GM12878 (cell line): ENCODE measurements around the gene PHKA1. TPM values are rescaled to one million over a fixed set of nuclear protein-coding genes. Genes with fewer than 3 reads are reported as not detected.

Experiments
- ATAC-seq: fragments of 200-7000 bp; cut with Tn5 transposase; 3 replicates; pipeline ENCODE4 v1.9.1; 2020; ENCODE audit warnings: mild to moderate bottlenecking, moderate library complexity
- BruUV-seq: library from RNA; stranded (reverse); fragments of 400-500 nt; replicated peaks from 2 replicates; lab custom pipeline; 2021; lab: Mats Ljungman, UMichigan
- CTCF ChIA-PET: fragments of 300-600 bp; sonication (Branson Sonifier 250); formaldehyde crosslinking; extraction: SDS; loops from one replicate; lab custom pipeline; 2021; ENCODE audit warnings: inconsistent platforms; lab: Yijun Ruan, JAX
- POLR2A ChIA-PET: fragments of 350-600 bp; formaldehyde crosslinking; extraction: SDS; loops from one replicate; lab custom pipeline; 2021; ENCODE audit warnings: inconsistent platforms; lab: Charles Lee
- RAD21 ChIA-PET: fragments of 300-600 bp; sonication (Branson Sonifier 250); formaldehyde crosslinking; loops from one replicate; lab custom pipeline; 2023; ENCODE audit warnings: antibody characterized with exemption; ENCODE audit not compliant: unreplicated experiment; lab: Charles Lee
- SMC1A ChIA-PET: fragments of 300-600 bp; sonication (Branson Sonifier 250); formaldehyde crosslinking; loops from one replicate; lab custom pipeline; 2023; ENCODE audit not compliant: unreplicated experiment, uncharacterized antibody; lab: Charles Lee
- DNase-seq: peaks from one replicate; pipeline ENCODE4 v3.0.0-alpha.2; 2011; ENCODE audit warnings: low read depth, low spot score
- FAIRE-seq: peaks from 3 replicates; lab custom pipeline; 2011; peaks lifted over from hg19 to GRCh38; lab: Jason Lieb, UNC
- H2AFZ ChIP-seq: 2 replicates; pipeline ENCODE4 v1.6.0; 2011; ENCODE audit warnings: low read depth, low read length, control low read depth; ENCODE audit not compliant: control insufficient read depth
- H3K27ac ChIP-seq: 2 replicates; pipeline ENCODE4 v1.5.1; 2011; ENCODE audit warnings: control low read depth; ENCODE audit not compliant: control insufficient read depth, insufficient read depth
- H3K27me3 ChIP-seq, 2 experiments: replicated peaks in 1 of 2; 2 replicates each; pipeline versions ENCODE4 v1.6.0 to v1.6.1; 2011; ENCODE audit warnings: low read length in 1 of 2; ENCODE audit not compliant: control insufficient read depth in 2 of 2, insufficient read depth in 2 of 2
- H3K36me3 ChIP-seq, 2 experiments: 2 replicates each; pipeline ENCODE4 v1.5.1; 2011; ENCODE audit warnings: low read length in 1 of 2; ENCODE audit not compliant: control insufficient read depth in 2 of 2, insufficient read depth in 2 of 2
- H3K4me1 ChIP-seq: 2 replicates; pipeline ENCODE4 v1.6.1; 2011; ENCODE audit warnings: mild to moderate bottlenecking, low read length, moderate library complexity, mixed read lengths; ENCODE audit not compliant: control insufficient read depth, insufficient read depth
- H3K4me2 ChIP-seq: 2 replicates; pipeline ENCODE4 v1.6.0; 2011; ENCODE audit warnings: control low read depth; ENCODE audit not compliant: control insufficient read depth, insufficient read depth
- H3K4me3 ChIP-seq: fragments of 200-600 bp; sonication (generic); 2 replicates; pipeline ENCODE4 v1.5.1; 2016
- H3K79me2 ChIP-seq: 2 replicates; pipeline ENCODE4 v1.6.0; 2011; ENCODE audit warnings: low read length; ENCODE audit not compliant: control insufficient read depth, insufficient read depth
- H3K9ac ChIP-seq: 2 replicates; pipeline ENCODE4 v1.8.0; 2011; ENCODE audit warnings: low read length, control low read depth, mixed read lengths; ENCODE audit not compliant: control insufficient read depth, insufficient read depth
- H3K9me3 ChIP-seq: replicated peaks from 3 replicates; pipeline ENCODE4 v1.5.1; 2011; ENCODE audit warnings: mild to moderate bottlenecking, low read length; ENCODE audit not compliant: control insufficient read depth, insufficient read depth
- H4K20me1 ChIP-seq: 2 replicates; pipeline ENCODE4 v1.6.0; 2011; ENCODE audit not compliant: control insufficient read depth, insufficient read depth
- EP300 ChIP-seq, 2 experiments: fragments of 150-350 bp in 1 of 2; IDR thresholded peaks; 2 replicates each; pipeline ENCODE4 v1.6.1; 2011 to 2012; ENCODE audit warnings: low read depth in 2 of 2, low read length in 2 of 2, borderline replicate concordance in 1 of 2, improper control_type of control experiment in 1 of 2, inconsistent platforms in 1 of 2; ENCODE audit not compliant: control insufficient read depth in 1 of 2
- ESRRA ChIP-seq: IDR thresholded peaks from 2 replicates; pipeline ENCODE4 v1.6.1; 2012; ENCODE audit warnings: mild to moderate bottlenecking, low read length, improper control_type of control experiment
- GABPA ChIP-seq: IDR thresholded peaks from 2 replicates; pipeline ENCODE4 v1.6.1; 2014; ENCODE audit warnings: antibody characterized with exemption, low read depth, mild to moderate bottlenecking, inconsistent platforms
- POU2F2 ChIP-seq: IDR thresholded peaks from 3 replicates; pipeline ENCODE4 v1.6.1; 2011; ENCODE audit warnings: low read depth, mild to moderate bottlenecking, low read length, borderline replicate concordance
- RBBP5 ChIP-seq: fragments of 200-600 bp; sonication (generic); conservative IDR thresholded peaks from 2 replicates; pipeline ENCODE4 v1.6.1; 2016
- RFX5 ChIP-seq: IDR thresholded peaks from 2 replicates; pipeline ENCODE4 v1.6.1; 2011; ENCODE audit warnings: low read depth, low read length, improper control_type of control experiment
- RUNX3 ChIP-seq: IDR thresholded peaks from 2 replicates; pipeline ENCODE4 v1.6.1; 2012; ENCODE audit warnings: low read length, inconsistent platforms
- SIN3A ChIP-seq: IDR thresholded peaks from 2 replicates; pipeline ENCODE4 v1.6.1; 2012; ENCODE audit warnings: low read depth, low read length, improper control_type of control experiment
- SUPT20H ChIP-seq: IDR thresholded peaks from 2 replicates; pipeline ENCODE4 v1.6.1; 2011; ENCODE audit warnings: low read depth, mild to moderate bottlenecking, low read length, moderate library complexity, borderline replicate concordance; ENCODE audit not compliant: control insufficient read depth
- TARDBP ChIP-seq: IDR thresholded peaks from 2 replicates; pipeline ENCODE4 v1.6.1; 2016; ENCODE audit warnings: borderline replicate concordance
- TCF3 ChIP-seq: IDR thresholded peaks from 2 replicates; pipeline ENCODE4 v1.6.1; 2012; ENCODE audit warnings: low read depth, mild to moderate bottlenecking, low read length, borderline replicate concordance; ENCODE audit not compliant: insufficient read depth
- TCF7 ChIP-seq: IDR thresholded peaks from 2 replicates; pipeline ENCODE4 v1.6.1; 2014; ENCODE audit warnings: antibody characterized with exemption, borderline replicate concordance
- ZNF207 ChIP-seq: fragments of 450-650 bp; IDR thresholded peaks from 2 replicates; pipeline ENCODE4 v1.6.1; 2014; ENCODE audit warnings: antibody characterized with exemption, mild to moderate bottlenecking, borderline replicate concordance
- in situ Hi-C: fragments of 300-500 bp; cut with MboI; formaldehyde crosslinking; loops from 9 replicates; pipeline ENCODE4 v1.14.3; 2018; ENCODE audit warnings: mixed read lengths
- intact Hi-C: fragments of 100-400 bp; cut with micrococcal nuclease; formaldehyde crosslinking; loops from one replicate; pipeline ENCODE4 v1.14.2; 2022; ENCODE audit not compliant: unreplicated experiment
- polyA plus RNA-seq, 11 experiments: library from polyadenylated mRNA; depleted of rRNA in 4 of 11; unstranded in 6 of 11; stranded (reverse) in 5 of 11; fragments of >200 nt; fragmentation: Nextera tagmentation in 4 of 11; fragmentation: Illumina TruSeq in 1 of 11; extraction: Ambion mirVana in 4 of 11; extraction: Trizol in 1 of 11; gene quantifications; 1 replicate in 1 of 11; 2 replicates in 10 of 11; pipeline versions ENCODE4 v1.2.1 to v1.2.3, GENCODE V29; 2011 to 2016; ENCODE audit warnings: inconsistent platforms in 2 of 11, missing spikeins in 2 of 11, low read depth in 1 of 11
- total RNA-seq, 4 experiments: library from RNA; depleted of rRNA in 3 of 4; stranded (reverse); fragments of >200 nt in 3 of 4; fragmentation: Illumina TruSeq in 1 of 4; extraction: Trizol in 1 of 4; gene quantifications; 2 replicates each; pipeline versions ENCODE4 v1.2.1 to v1.2.3, GENCODE V29; 2013 to 2021
- TF ChIP-seq, protein P1 (sequence below): fragments of 150-350 bp; IDR thresholded peaks from 2 replicates; pipeline ENCODE4 v1.6.1; 2016; ENCODE audit warnings: low read depth, low read length
- TF ChIP-seq, protein P2 (sequence below), 3 experiments: IDR thresholded peaks in 2 of 3; conservative IDR thresholded peaks in 1 of 3; 2 replicates each; pipeline ENCODE4 v1.5.1; 2011; ENCODE audit warnings: low read depth in 3 of 3, low read length in 3 of 3, mild to moderate bottlenecking in 3 of 3, control low read depth in 2 of 3, moderate library complexity in 2 of 3, inconsistent platforms in 1 of 3, mixed read lengths in 1 of 3; ENCODE audit not compliant: control insufficient read depth in 2 of 3, insufficient read depth in 1 of 3; ENCODE audit errors: extremely low read depth in 1 of 3

PHKA1 gene
- total and polyA plus RNA-seq, 10 of the 15 experiments (the other 5 are each of a cell fraction or from before 2014, with no cell fraction given), result under 0.01 to 0.15 (median 0.05) TPM; not detected in 4

- TF ChIP-seq, protein P1, sequence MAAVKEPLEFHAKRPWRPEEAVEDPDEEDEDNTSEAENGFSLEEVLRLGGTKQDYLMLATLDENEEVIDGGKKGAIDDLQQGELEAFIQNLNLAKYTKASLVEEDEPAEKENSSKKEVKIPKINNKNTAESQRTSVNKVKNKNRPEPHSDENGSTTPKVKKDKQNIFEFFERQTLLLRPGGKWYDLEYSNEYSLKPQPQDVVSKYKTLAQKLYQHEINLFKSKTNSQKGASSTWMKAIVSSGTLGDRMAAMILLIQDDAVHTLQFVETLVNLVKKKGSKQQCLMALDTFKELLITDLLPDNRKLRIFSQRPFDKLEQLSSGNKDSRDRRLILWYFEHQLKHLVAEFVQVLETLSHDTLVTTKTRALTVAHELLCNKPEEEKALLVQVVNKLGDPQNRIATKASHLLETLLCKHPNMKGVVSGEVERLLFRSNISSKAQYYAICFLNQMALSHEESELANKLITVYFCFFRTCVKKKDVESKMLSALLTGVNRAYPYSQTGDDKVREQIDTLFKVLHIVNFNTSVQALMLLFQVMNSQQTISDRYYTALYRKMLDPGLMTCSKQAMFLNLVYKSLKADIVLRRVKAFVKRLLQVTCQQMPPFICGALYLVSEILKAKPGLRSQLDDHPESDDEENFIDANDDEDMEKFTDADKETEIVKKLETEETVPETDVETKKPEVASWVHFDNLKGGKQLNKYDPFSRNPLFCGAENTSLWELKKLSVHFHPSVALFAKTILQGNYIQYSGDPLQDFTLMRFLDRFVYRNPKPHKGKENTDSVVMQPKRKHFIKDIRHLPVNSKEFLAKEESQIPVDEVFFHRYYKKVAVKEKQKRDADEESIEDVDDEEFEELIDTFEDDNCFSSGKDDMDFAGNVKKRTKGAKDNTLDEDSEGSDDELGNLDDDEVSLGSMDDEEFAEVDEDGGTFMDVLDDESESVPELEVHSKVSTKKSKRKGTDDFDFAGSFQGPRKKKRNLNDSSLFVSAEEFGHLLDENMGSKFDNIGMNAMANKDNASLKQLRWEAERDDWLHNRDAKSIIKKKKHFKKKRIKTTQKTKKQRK, result no peak
- no peak for TF ChIP-seq TCF7
Observed at GRCh38 chrX:72630185-72630584, 83.9 kb downstream of the PHKA1 start (continued).

DNA sequence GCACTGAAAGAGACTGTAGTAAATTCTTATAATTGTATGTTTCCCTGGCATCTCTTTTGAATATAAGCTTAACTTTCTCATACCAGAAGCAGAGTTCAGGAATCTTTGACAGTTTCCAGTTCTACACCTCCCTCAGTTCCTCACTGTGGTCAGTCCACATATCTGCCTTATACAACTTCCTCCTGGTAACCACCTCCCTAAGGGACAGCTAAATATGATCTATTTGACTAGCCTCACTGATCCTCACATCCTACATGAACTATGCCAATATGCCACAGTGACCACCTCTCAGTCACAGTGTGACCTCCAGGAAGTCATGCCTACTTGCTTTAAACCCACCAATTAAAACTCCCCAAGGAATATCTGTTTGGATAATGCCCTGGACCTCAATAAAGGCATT, 89.9 kb downstream of the PHKA1 start:
- Histone ChIP-seq H3K4me1 (no peaks in the 10 kb centered on the region), H3K36me3 (no peaks in the 10 kb centered on the region), H3K27ac (no peak overlapping the region), H4K20me1 (no peaks in the 10 kb centered on the region), H3K4me3 (no peak overlapping the region), H3K9ac (no peak overlapping the region), H3K27me3 (no peaks in the 10 kb centered on the region), H3K4me2 (no peak overlapping the region), H2AFZ (no peak overlapping the region), H3K9me3 (no peaks in the 10 kb centered on the region), H3K79me2 (no peaks in the 10 kb centered on the region)
- POLR2A ChIA-PET, result no interaction called here
- in situ Hi-C loops (loop anchor here (5.0 kb wide), 1 partner anchor 48 kb away; no protein-coding TSS in a partner anchor), intact Hi-C loops (no loop called here)
- no peak for ATAC-seq
- CTCF ChIA-PET, result no interaction called here
- TF ChIP-seq SIN3A (no peak), ZNF207 (no peak), RUNX3 (no peak), ESRRA (no peak), RFX5 (no peak), SUPT20H (no peak), TCF3 (no peak), EP300 (IDR thresholded peaks at IDR 0.05; ENCODE audit: borderline replicate concordance in 1 of 2, control insufficient read depth in 1 of 2, low read depth in 2 of 2, low read length in 2 of 2) (no peak), RBBP5 (no peak), POU2F2 (no peak), TARDBP (no peak), GABPA (no peak)
- TF ChIP-seq, protein P2, sequence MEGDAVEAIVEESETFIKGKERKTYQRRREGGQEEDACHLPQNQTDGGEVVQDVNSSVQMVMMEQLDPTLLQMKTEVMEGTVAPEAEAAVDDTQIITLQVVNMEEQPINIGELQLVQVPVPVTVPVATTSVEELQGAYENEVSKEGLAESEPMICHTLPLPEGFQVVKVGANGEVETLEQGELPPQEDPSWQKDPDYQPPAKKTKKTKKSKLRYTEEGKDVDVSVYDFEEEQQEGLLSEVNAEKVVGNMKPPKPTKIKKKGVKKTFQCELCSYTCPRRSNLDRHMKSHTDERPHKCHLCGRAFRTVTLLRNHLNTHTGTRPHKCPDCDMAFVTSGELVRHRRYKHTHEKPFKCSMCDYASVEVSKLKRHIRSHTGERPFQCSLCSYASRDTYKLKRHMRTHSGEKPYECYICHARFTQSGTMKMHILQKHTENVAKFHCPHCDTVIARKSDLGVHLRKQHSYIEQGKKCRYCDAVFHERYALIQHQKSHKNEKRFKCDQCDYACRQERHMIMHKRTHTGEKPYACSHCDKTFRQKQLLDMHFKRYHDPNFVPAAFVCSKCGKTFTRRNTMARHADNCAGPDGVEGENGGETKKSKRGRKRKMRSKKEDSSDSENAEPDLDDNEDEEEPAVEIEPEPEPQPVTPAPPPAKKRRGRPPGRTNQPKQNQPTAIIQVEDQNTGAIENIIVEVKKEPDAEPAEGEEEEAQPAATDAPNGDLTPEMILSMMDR (IDR thresholded peaks at IDR 0.05 in 2 of 3, conservative IDR thresholded peaks at IDR 0.05 in 1 of 3; ENCODE audit: control insufficient read depth in 2 of 3, extremely low read depth in 1 of 3, insufficient read depth in 1 of 3, low read depth in 3 of 3, low read length in 3 of 3), result no peak
- RAD21 ChIA-PET, result no interaction called here
- DNase-seq, result no peak
- no TSS peak for BruUV-seq
- SMC1A ChIA-PET, result no interaction called here
- FAIRE-seq, result no peak
